H1 (cell line): Measurements from ENCODE around the gene RWDD4. TPM values are rescaled to one million over a fixed set of nuclear protein-coding genes. Genes with fewer than 3 reads are reported as not detected.

ENCODE experiments used
- CTCF ChIA-PET: fragments of 300-600 bp; sonication (Branson Sonifier 250); formaldehyde crosslinking; loops from one replicate; lab custom pipeline; 2021; ENCODE audit not compliant: partially characterized antibody; lab: Charles Lee
- POLR2A ChIA-PET: fragments of 300-600 bp; sonication (Branson Sonifier 250); formaldehyde crosslinking; loops from one replicate; lab custom pipeline; 2021; ENCODE audit warnings: inconsistent platforms; ENCODE audit not compliant: partially characterized antibody; lab: Charles Lee
- DNase-seq, 2 experiments: peaks; one replicate each; pipeline versions ENCODE4 v3.0.0 to v3.0.0-alpha.2; 2010 to 2022; ENCODE audit warnings: low spot score in 2 of 2, low read depth in 1 of 2, mixed read lengths in 1 of 2
- FAIRE-seq: peaks from 2 replicates; lab custom pipeline; 2011; peaks lifted over from hg19 to GRCh38; lab: Jason Lieb, UNC
- H2AFZ ChIP-seq: 2 replicates; pipeline ENCODE4 v1.8.1; 2012; ENCODE audit warnings: low read length, inconsistent platforms
- H2AK5ac ChIP-seq: 2 replicates; pipeline ENCODE4 v1.6.1; 2013; ENCODE audit warnings: low read depth, low read length
- H2BK120ac ChIP-seq: replicated peaks from 2 replicates; pipeline ENCODE3; 2013; ENCODE audit warnings: low read depth, low read length, inconsistent platforms
- H2BK12ac ChIP-seq: 2 replicates; pipeline ENCODE4 v1.6.1; 2013; ENCODE audit warnings: low read depth, low read length
- H2BK15ac ChIP-seq: 2 replicates; pipeline ENCODE4 v1.6.1; 2013; ENCODE audit warnings: low read length
- H2BK20ac ChIP-seq: 2 replicates; pipeline ENCODE4 v1.6.1; 2013; ENCODE audit warnings: low read length
- H2BK5ac ChIP-seq: 2 replicates; pipeline ENCODE4 v1.6.1; 2013; ENCODE audit warnings: low read depth, low read length
- H3K14ac ChIP-seq: 2 replicates; pipeline ENCODE4 v1.6.1; 2013; ENCODE audit warnings: inconsistent platforms; ENCODE audit not compliant: insufficient read length
- H3K18ac ChIP-seq: 2 replicates; pipeline ENCODE4 v1.6.1; 2013; ENCODE audit warnings: low read length; ENCODE audit errors: extremely low read depth
- H3K23ac ChIP-seq: 2 replicates; pipeline ENCODE4 v1.6.1; 2013; ENCODE audit warnings: inconsistent platforms; ENCODE audit not compliant: insufficient read length
- H3K23me2 ChIP-seq: 2 replicates; pipeline ENCODE4 v1.6.1; 2013; ENCODE audit warnings: low read depth, low read length
- H3K27ac ChIP-seq: 2 replicates; pipeline ENCODE4 v1.6.1; 2011; ENCODE audit warnings: low read depth, low read length, inconsistent platforms
- H3K27me3 ChIP-seq, 4 experiments: replicated peaks in 1 of 4; 1 replicate in 1 of 4; 2 replicates in 3 of 4; pipeline versions ENCODE4 v1.6.1 to v1.8.1; 2011 to 2013; ENCODE audit warnings: low read length in 3 of 4, mild to moderate bottlenecking in 3 of 4, inconsistent platforms in 2 of 4, mixed read lengths in 2 of 4, moderate library complexity in 1 of 4; ENCODE audit not compliant: control insufficient read depth in 3 of 4, insufficient read depth in 3 of 4; ENCODE audit errors: extremely low read depth in 1 of 4
- H3K36me3 ChIP-seq, 4 experiments: 2 replicates each; pipeline versions ENCODE4 v1.6.1 to v1.8.1; 2011 to 2013; ENCODE audit warnings: mild to moderate bottlenecking in 4 of 4, low read length in 3 of 4, moderate library complexity in 2 of 4, control low read depth in 1 of 4, inconsistent platforms in 1 of 4; ENCODE audit not compliant: insufficient read depth in 4 of 4, control insufficient read depth in 2 of 4
- H3K4ac ChIP-seq: replicated peaks from 2 replicates; pipeline ENCODE3; 2013; ENCODE audit warnings: low read length, low read depth, mixed read lengths, inconsistent platforms; ENCODE audit not compliant: insufficient read length
- H3K4me1 ChIP-seq, 4 experiments: replicated peaks in 1 of 4; 1 replicate in 1 of 4; 2 replicates in 3 of 4; pipeline versions ENCODE4 v1.6.1 to v1.8.1; 2011 to 2013; ENCODE audit warnings: low read length in 3 of 4, inconsistent platforms in 2 of 4, mixed read lengths in 1 of 4; ENCODE audit not compliant: insufficient read depth in 4 of 4, control insufficient read depth in 3 of 4
- H3K4me2 ChIP-seq, 2 experiments: 2 replicates each; pipeline versions ENCODE4 v1.6.1 to v1.8.1; 2011 to 2013; ENCODE audit warnings: low read depth in 2 of 2, low read length in 2 of 2, control low read depth in 1 of 2, inconsistent platforms in 1 of 2, mild to moderate bottlenecking in 1 of 2; ENCODE audit not compliant: insufficient read depth in 1 of 2
- H3K4me3 ChIP-seq, 4 experiments: fragments of 200-600, 300-600 bp in 1 of 4; sonication (generic), shearing (Covaris generic), sonication (Bioruptor Twin) in 1 of 4; 2 replicates each; pipeline versions ENCODE4 v1.5.1 to v1.8.1; 2011 to 2016; ENCODE audit warnings: low read length in 4 of 4, low read depth in 3 of 4, control low read depth in 2 of 4, inconsistent platforms in 2 of 4, mild to moderate bottlenecking in 2 of 4, mixed read lengths in 1 of 4, moderate library complexity in 1 of 4; ENCODE audit not compliant: insufficient read depth in 2 of 4; ENCODE audit errors: extremely low read depth in 1 of 4
- H3K56ac ChIP-seq: replicated peaks from 2 replicates; pipeline ENCODE3; 2013; ENCODE audit warnings: low read depth, mild to moderate bottlenecking, mixed read lengths, low read length, inconsistent platforms; ENCODE audit not compliant: insufficient read length
- H3K79me1 ChIP-seq: 2 replicates; pipeline ENCODE4 v1.6.1; 2013; ENCODE audit warnings: low read depth, low read length, control low read depth
- H3K79me2 ChIP-seq, 2 experiments: 2 replicates each; pipeline versions ENCODE4 v1.6.1 to v1.8.1; 2012 to 2013; ENCODE audit warnings: low read length in 2 of 2, mild to moderate bottlenecking in 2 of 2, inconsistent platforms in 1 of 2; ENCODE audit not compliant: insufficient read depth in 2 of 2, control insufficient read depth in 1 of 2
- H3K9ac ChIP-seq, 4 experiments: replicated peaks in 1 of 4; 1 replicate in 1 of 4; 2 replicates in 3 of 4; pipeline versions ENCODE4 v1.6.1 to v1.8.1; 2011 to 2013; ENCODE audit warnings: low read depth in 3 of 4, low read length in 3 of 4, control low read depth in 2 of 4, mild to moderate bottlenecking in 2 of 4, moderate library complexity in 2 of 4, inconsistent platforms in 1 of 4; ENCODE audit errors: extremely low read depth in 1 of 4
- H3K9me3 ChIP-seq, 2 experiments: 2 replicates each; pipeline versions ENCODE4 v1.6.1 to v1.8.1; 2012 to 2013; ENCODE audit warnings: mild to moderate bottlenecking in 2 of 2, moderate library complexity in 2 of 2, control low read depth in 1 of 2, inconsistent platforms in 1 of 2, low read depth in 1 of 2, low read length in 1 of 2, mixed read lengths in 1 of 2; ENCODE audit not compliant: insufficient read depth in 2 of 2
- H4K20me1 ChIP-seq, 2 experiments: replicated peaks in 1 of 2; 2 replicates each; pipeline versions ENCODE3 to v1.8.1; 2011 to 2013; ENCODE audit warnings: inconsistent platforms in 2 of 2, low read length in 2 of 2, mild to moderate bottlenecking in 1 of 2; ENCODE audit not compliant: insufficient read depth in 2 of 2, control insufficient read depth in 1 of 2
- H4K5ac ChIP-seq: 2 replicates; pipeline ENCODE4 v1.6.1; 2013; ENCODE audit warnings: low read length, low read depth, mixed read lengths, inconsistent platforms; ENCODE audit not compliant: insufficient read length
- H4K8ac ChIP-seq: 2 replicates; pipeline ENCODE4 v1.8.0; 2013; ENCODE audit warnings: mild to moderate bottlenecking, moderate library complexity, low read length, inconsistent platforms; ENCODE audit not compliant: insufficient read depth; ENCODE audit errors: extremely low read depth
- H4K91ac ChIP-seq: replicated peaks from 2 replicates; pipeline ENCODE3; 2013; ENCODE audit warnings: low read length, mixed read lengths, inconsistent platforms; ENCODE audit not compliant: insufficient read length
- ASH2L ChIP-seq: fragments of 200-600, 300-600 bp; sonication (generic); IDR thresholded peaks from one replicate; pipeline ENCODE4 v1.7.1; 2017; ENCODE audit warnings: low read length
- ATF3 ChIP-seq: IDR thresholded peaks from 2 replicates; pipeline ENCODE4 v1.6.1; 2011; ENCODE audit warnings: low read depth, mild to moderate bottlenecking, low read length; ENCODE audit not compliant: insufficient read depth
- CHD1 ChIP-seq: IDR thresholded peaks from 2 replicates; pipeline ENCODE4 v1.6.1; 2012; ENCODE audit warnings: low read depth, low read length, improper control_type of control experiment
- CTBP2 ChIP-seq: IDR thresholded peaks from 2 replicates; pipeline ENCODE4 v1.7.0; 2011; ENCODE audit warnings: borderline replicate concordance, mild to moderate bottlenecking, moderate library complexity, mixed read lengths, low read length; ENCODE audit not compliant: insufficient read depth, insufficient read length
- HDAC2 ChIP-seq, 2 experiments: fragments of 300-600 bp in 1 of 2; sonication (generic) in 1 of 2; IDR thresholded peaks; 2 replicates each; pipeline ENCODE4 v1.6.1; 2011 to 2012; ENCODE audit warnings: low read depth in 2 of 2, low read length in 2 of 2, mild to moderate bottlenecking in 2 of 2, moderate library complexity in 2 of 2, borderline replicate concordance in 1 of 2, inconsistent platforms in 1 of 2
- HDAC6 ChIP-seq: IDR thresholded peaks from one replicate; pipeline ENCODE4 v1.7.1; 2012; ENCODE audit warnings: low read depth, mild to moderate bottlenecking, inconsistent platforms, low read length, moderate library complexity
- NRF1 ChIP-seq: IDR thresholded peaks from 2 replicates; pipeline ENCODE4 v1.6.1; 2011; ENCODE audit warnings: mild to moderate bottlenecking, low read depth, low read length, improper control_type of control experiment
- RBBP5 ChIP-seq: IDR thresholded peaks from 2 replicates; pipeline ENCODE4 v1.7.1; 2012; ENCODE audit warnings: low read depth, mild to moderate bottlenecking, inconsistent platforms, low read length, moderate library complexity, borderline replicate concordance
- RFX5 ChIP-seq: IDR thresholded peaks from 2 replicates; pipeline ENCODE4 v1.6.1; 2011; ENCODE audit warnings: low read depth, low read length, improper control_type of control experiment, borderline replicate concordance
- SIX5 ChIP-seq: IDR thresholded peaks from 2 replicates; pipeline ENCODE4 v1.6.1; 2011; ENCODE audit warnings: mild to moderate bottlenecking, low read depth, low read length
- SUZ12 ChIP-seq: fragments of 200-600 bp; sonication (generic); IDR thresholded peaks from 2 replicates; pipeline ENCODE4 v1.6.1; 2012; ENCODE audit warnings: mild to moderate bottlenecking, inconsistent platforms, low read length, moderate library complexity, mixed read lengths
- TAF1 ChIP-seq: IDR thresholded peaks from 2 replicates; pipeline ENCODE4 v1.6.1; 2011; ENCODE audit warnings: mild to moderate bottlenecking, low read depth, low read length
- TCF12 ChIP-seq: IDR thresholded peaks from 2 replicates; pipeline ENCODE4 v1.6.1; 2011; ENCODE audit warnings: low read depth, mild to moderate bottlenecking, low read length
- YY1 ChIP-seq: IDR thresholded peaks from 2 replicates; pipeline ENCODE4 v1.6.1; 2011; ENCODE audit warnings: low read depth, mild to moderate bottlenecking, low read length
- WGBS, 2 experiments: shearing (Covaris generic) in 1 of 2; methylation state at CpG; one replicate each; pipeline versions ENCODE4 v1.1.6 to v1.1.7; 2013 to 2015; ENCODE audit warnings: low lambda C conversion rate in 2 of 2, mixed read lengths in 2 of 2, inconsistent platforms in 1 of 2, low coverage in 1 of 2, missing lambda C conversion rate in 1 of 2; ENCODE audit not compliant: insufficient replicate concordance in 2 of 2, insufficient coverage in 1 of 2, insufficient read length in 1 of 2; ENCODE audit errors: extremely low coverage in 1 of 2, missing lambda C conversion rate in 1 of 2; 5-methylcytosine and 5-hydroxymethylcytosine counted together
- polyA plus RNA-seq, 7 experiments: library from polyadenylated mRNA; depleted of rRNA in 3 of 7; stranded (reverse) in 5 of 7; unstranded in 2 of 7; fragments of >200 nt in 5 of 7; fragments of 200-250 nt in 2 of 7; gene quantifications; 1 replicate in 5 of 7; 2 replicates in 1 of 7; 4 replicates in 1 of 7; pipeline versions ENCODE4 v1.2.1 to v1.2.3, GENCODE V29; 2011 to 2013; ENCODE audit warnings: missing spikeins in 2 of 7, mixed read lengths in 2 of 7
- total RNA-seq: library from RNA; stranded (reverse); fragmentation: NEBNext Ultra II Directional; extraction: Animal tissue kit (Norgen Biotek cat#: 25700); gene quantifications from 2 replicates; pipeline ENCODE4 v1.2.1, GENCODE V29; 2021

Gene RWDD4
- total and polyA plus RNA-seq, 2 of the 8 experiments (the other 6 are each of a cell fraction or from before 2014, with no cell fraction given) = 5.4 to 18.9 TPM

- Histone ChIP-seq H2BK15ac (no peak overlapping the region), H3K27ac (no peak overlapping the region), H3K4me1 (peaks cover 2 to 9% (median 5%) of the 10 kb centered on the region in 4 experiments; a peak in 6 of 7 replicates), H3K36me3 (peaks cover 0 to 2% (median 0%) of the 10 kb centered on the region in 4 experiments; a peak in 1 of 8 replicates), H2AFZ (no peak overlapping the region; the same call in 1 of the 2 replicates), H2BK20ac (no peak overlapping the region), H3K23me2 (no peaks in the 10 kb centered on the region), H2BK120ac (no peak overlapping the region), H3K4ac (no peak overlapping the region), H4K8ac (no peak overlapping the region), H2AK5ac (no peak overlapping the region), H2BK5ac (no peak overlapping the region), H4K91ac (no peak overlapping the region), H3K9ac (no peak overlapping the region), H3K14ac (no peak overlapping the region), H3K23ac (no peak overlapping the region), H3K4me2 (0 out of 4 replicates have a peak overlapping the region, but pooled peaks of 1 of the 2 experiments have one; percentile 10), H4K20me1 (no peaks in the 10 kb centered on the region), H4K5ac (no peak overlapping the region), H3K9me3 (no peaks in the 10 kb centered on the region), H3K18ac (no peak overlapping the region), H3K79me1 (no peaks in the 10 kb centered on the region), H3K27me3 (no peaks in the 10 kb centered on the region), H3K56ac (no peak overlapping the region), H2BK12ac (no peak overlapping the region), H3K79me2 (no peaks in the 10 kb centered on the region), H3K4me3 (no peak overlapping the region)
- 81% methylated on average over 8 of the region's 8 CpGs; no CpG with 5 or more reads in 1 of the 2 experiments for WGBS, 2 experiments
- FAIRE-seq = peak; percentile 24
- TF ChIP-seq HDAC2 (IDR thresholded peaks at IDR 0.05; ENCODE audit: borderline replicate concordance in 1 of 2, low read depth in 2 of 2, low read length in 2 of 2) (no peak), SIX5 (no peak), RBBP5 (no peak), CHD1 (no peak), ASH2L (no peak), TAF1 (no peak), CTBP2 (no peak), SUZ12 (no peak), YY1 (no peak), RFX5 (no peak), NRF1 (no peak), ATF3 (no peak), HDAC6 (no peak), TCF12 (no peak)
- no peak for DNase-seq
- ChIA-PET CTCF (interaction anchor here (0.5 to 1.7 kb wide), 4 partner anchors 11 to 195 kb away, joined by 3 to 5 read pairs (median 4); no protein-coding TSS in a partner anchor), POLR2A (no interaction called here)
These were observed 22.5 kb downstream of the RWDD4 start for GRCh38 chr4:183636503-183636902.
